Natural killer cell (primary cell): ENCODE results near the gene FOXN3. TPM values are rescaled to one million over a fixed set of nuclear protein-coding genes. Genes with fewer than 3 reads are reported as not detected.

Source experiments
- ATAC-seq, 3 donors: fragments of 150-1000 bp in 2 of 3; fragments of 200-7000 bp in 1 of 3; cut with Tn5 transposase; 1 replicate in 1 of 3; 2 replicates in 2 of 3; pipeline ENCODE4 v1.10.0; 2021; ENCODE audit warnings: mild to moderate bottlenecking in 2 of 3, moderate library complexity in 2 of 3
- DNase-seq, 2 donors: peaks; one replicate each; pipeline versions ENCODE4 v3.0.0 to v3.0.0-alpha.2; 2013 to 2021; ENCODE audit warnings: mixed read lengths in 1 of 2
- H3K27ac ChIP-seq: one replicate; pipeline ENCODE4 v1.5.1; 2013; ENCODE audit warnings: mild to moderate bottlenecking, low read length
- H3K27me3 ChIP-seq: one replicate; pipeline ENCODE4 v1.6.1; 2013; ENCODE audit warnings: low read length; ENCODE audit not compliant: control insufficient read depth, insufficient read depth
- H3K36me3 ChIP-seq: one replicate; pipeline ENCODE4 v1.6.1; 2013; ENCODE audit warnings: low read length; ENCODE audit not compliant: control insufficient read depth, insufficient read depth
- H3K4me1 ChIP-seq: one replicate; pipeline ENCODE4 v1.6.1; 2013; ENCODE audit warnings: low read length; ENCODE audit not compliant: control insufficient read depth, insufficient read depth
- H3K4me3 ChIP-seq: one replicate; pipeline ENCODE4 v1.5.1; 2013; ENCODE audit warnings: low read length
- H3K9me3 ChIP-seq: one replicate; pipeline ENCODE4 v1.6.1; 2013; ENCODE audit warnings: low read length; ENCODE audit not compliant: control insufficient read depth, insufficient read depth
- H3K27ac Mint-ChIP-seq, 2 donors: one replicate each; pipeline ENCODE4 v1.8.0; 2022; ENCODE audit warnings: mild to moderate bottlenecking in 2 of 2, mixed read lengths in 2 of 2, moderate library complexity in 1 of 2
- H3K27me3 Mint-ChIP-seq, 2 donors: one replicate each; pipeline ENCODE4 v1.8.0; 2022; ENCODE audit warnings: low read depth in 2 of 2, mixed read lengths in 2 of 2
- H3K36me3 Mint-ChIP-seq: one replicate; pipeline ENCODE4 v1.8.0; 2022; ENCODE audit warnings: mixed read lengths
- H3K4me1 Mint-ChIP-seq, 2 donors: one replicate each; pipeline ENCODE4 v1.8.0; 2022; ENCODE audit warnings: mixed read lengths in 2 of 2
- H3K4me3 Mint-ChIP-seq: one replicate; pipeline ENCODE4 v1.8.0; 2022; ENCODE audit warnings: mild to moderate bottlenecking, moderate library complexity, mixed read lengths
- H3K9me3 Mint-ChIP-seq, 2 donors: one replicate each; pipeline ENCODE4 v1.8.0; 2022; ENCODE audit warnings: mixed read lengths in 2 of 2
- WGBS: methylation state at CpG from one replicate; pipeline ENCODE4 v1.1.7; 2013; ENCODE audit warnings: missing lambda C conversion rate; ENCODE audit not compliant: insufficient coverage; 5-methylcytosine and 5-hydroxymethylcytosine counted together
- intact Hi-C: fragments of 100-400 bp; cut with micrococcal nuclease; formaldehyde crosslinking; loops from one replicate; pipeline ENCODE4 v1.14.2; 2022
- total RNA-seq, 4 donors: library from RNA; stranded (reverse); fragments of 120-200 nt in 1 of 4; gene quantifications; one replicate each; pipeline versions ENCODE4 v1.2.3 to v1.2.4, GENCODE V29; 2013 to 2022
- TF ChIP-seq, protein P1 (sequence below): fragments of 200-600 bp; IDR thresholded peaks from one replicate; pipeline ENCODE4 v1.8.0; 2022; ENCODE audit warnings: antibody characterized with exemption

Gene FOXN3
- total RNA-seq, 3 donors from 2014 or later (not counting 1 experiment from before 2014, with no cell fraction given) = 209 to 216 (median 209) TPM

DNA sequence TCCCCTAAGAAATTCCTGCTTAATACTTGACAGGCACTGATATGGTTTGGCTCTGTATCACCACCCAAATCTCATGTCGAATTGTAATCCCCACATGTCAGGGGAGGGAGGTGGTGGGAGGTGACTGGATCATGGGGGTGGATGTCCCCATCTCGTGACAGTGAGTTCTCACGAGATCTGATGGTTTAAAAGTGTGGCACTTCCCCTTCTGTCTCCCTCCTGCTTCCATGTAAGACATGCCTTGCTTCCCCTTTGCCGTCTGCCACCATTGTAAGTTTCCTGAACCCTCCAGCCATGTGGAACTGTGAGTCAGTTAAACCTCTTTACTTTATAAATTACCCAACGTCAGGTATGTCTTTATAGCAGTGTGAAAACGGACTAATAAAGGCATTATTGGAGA, 198.0 kb downstream of the FOXN3 start:
- Histone ChIP-seq H3K4me1 (peaks cover 11% of the 10 kb centered on the region), H3K4me3 (no peak overlapping the region), H3K27me3 (no peaks in the 10 kb centered on the region), H3K36me3 (peaks cover 5% of the 10 kb centered on the region), H3K9me3 (no peaks in the 10 kb centered on the region), H3K27ac (no peak overlapping the region)
- Mint-ChIP-seq H3K4me1 (peaks cover 43 to 45% of the 10 kb centered on the region in 2 donors), H3K27me3 (no peaks in the 10 kb centered on the region), H3K36me3 (no peaks in the 10 kb centered on the region), H3K27ac (peak overlapping the region in 1 of 2 donors; percentile 31), H3K9me3 (no peaks in the 10 kb centered on the region), H3K4me3 (no peak overlapping the region)
- intact Hi-C loops = no loop called here
- DNase-seq (no peak), ATAC-seq (no peak)
- TF ChIP-seq, protein P1, sequence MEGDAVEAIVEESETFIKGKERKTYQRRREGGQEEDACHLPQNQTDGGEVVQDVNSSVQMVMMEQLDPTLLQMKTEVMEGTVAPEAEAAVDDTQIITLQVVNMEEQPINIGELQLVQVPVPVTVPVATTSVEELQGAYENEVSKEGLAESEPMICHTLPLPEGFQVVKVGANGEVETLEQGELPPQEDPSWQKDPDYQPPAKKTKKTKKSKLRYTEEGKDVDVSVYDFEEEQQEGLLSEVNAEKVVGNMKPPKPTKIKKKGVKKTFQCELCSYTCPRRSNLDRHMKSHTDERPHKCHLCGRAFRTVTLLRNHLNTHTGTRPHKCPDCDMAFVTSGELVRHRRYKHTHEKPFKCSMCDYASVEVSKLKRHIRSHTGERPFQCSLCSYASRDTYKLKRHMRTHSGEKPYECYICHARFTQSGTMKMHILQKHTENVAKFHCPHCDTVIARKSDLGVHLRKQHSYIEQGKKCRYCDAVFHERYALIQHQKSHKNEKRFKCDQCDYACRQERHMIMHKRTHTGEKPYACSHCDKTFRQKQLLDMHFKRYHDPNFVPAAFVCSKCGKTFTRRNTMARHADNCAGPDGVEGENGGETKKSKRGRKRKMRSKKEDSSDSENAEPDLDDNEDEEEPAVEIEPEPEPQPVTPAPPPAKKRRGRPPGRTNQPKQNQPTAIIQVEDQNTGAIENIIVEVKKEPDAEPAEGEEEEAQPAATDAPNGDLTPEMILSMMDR = no peak
- 90% methylated on average over 5 of the region's 6 CpGs for whole genome bisulfite sequencing

DNA sequence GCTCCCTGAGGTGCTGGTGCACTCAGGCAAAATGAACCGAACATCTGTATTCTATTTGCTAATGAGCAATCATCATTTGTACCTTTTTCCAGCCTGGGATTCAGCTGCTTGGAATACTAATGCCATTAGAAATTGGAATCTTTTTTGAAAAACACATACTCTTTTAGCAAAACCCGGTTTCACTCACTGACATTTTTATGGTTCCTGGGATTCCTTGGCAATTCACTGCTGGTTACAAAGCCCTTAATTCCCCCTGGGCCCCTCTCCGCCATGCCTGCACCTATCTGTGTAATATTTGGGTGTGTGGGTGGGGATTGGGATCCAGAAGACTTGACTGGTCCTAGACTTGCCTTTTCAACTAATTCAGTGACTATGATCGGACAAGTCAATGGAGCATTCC, 199.1 kb downstream of the FOXN3 start:
- Mint-ChIP-seq H3K4me1 (peaks cover 42 to 49% of the 10 kb centered on the region in 2 donors), H3K27me3 (no peaks in the 10 kb centered on the region), H3K36me3 (no peaks in the 10 kb centered on the region), H3K9me3 (no peaks in the 10 kb centered on the region), H3K4me3 (no peak overlapping the region), H3K27ac (peak overlapping the region in 1 of 2 donors; percentile 31)
- WGBS = 99% methylated on average over 4 of the region's 4 CpGs
- no peaks in the 10 kb centered on the region for H3K9me3 ChIP-seq
- H3K4me1 ChIP-seq = peaks cover 11% of the 10 kb centered on the region
- no peak overlapping the region for H3K27ac ChIP-seq
- TF ChIP-seq, protein P1 = no peak
- DNase-seq (no peak), ATAC-seq (no peak)
- intact Hi-C loops = no loop called here
- H3K36me3 ChIP-seq = peaks cover 5% of the 10 kb centered on the region
- no peaks in the 10 kb centered on the region for H3K27me3 ChIP-seq
- no peak overlapping the region for H3K4me3 ChIP-seq

DNA sequence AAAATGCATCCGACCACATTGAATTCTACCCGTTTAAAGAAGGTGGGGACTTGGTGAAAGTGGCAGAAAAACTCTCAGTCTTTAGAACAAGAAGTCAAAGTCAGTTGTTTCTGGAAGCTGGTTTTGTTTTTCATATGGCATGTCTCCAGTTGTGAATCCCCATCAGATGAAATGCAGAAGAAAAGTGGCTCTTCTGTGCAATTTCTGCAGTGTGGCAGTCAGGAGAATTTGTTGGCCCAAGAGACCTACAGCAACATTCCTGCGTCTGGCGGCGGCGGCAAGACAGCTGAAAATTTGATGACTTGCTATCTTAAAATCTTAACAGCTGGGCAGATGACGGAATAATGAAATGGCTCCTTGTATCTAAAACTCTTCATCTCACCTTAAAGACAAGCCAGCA, 201.5 kb downstream of the FOXN3 start:
- DNase-seq = no peak
- intact Hi-C loops = no loop called here
- no peaks in the 10 kb centered on the region for H3K36me3 Mint-ChIP-seq
- H3K27me3 Mint-ChIP-seq = no peaks in the 10 kb centered on the region
- H3K27me3 ChIP-seq = no peaks in the 10 kb centered on the region
- H3K4me3 Mint-ChIP-seq = no peak overlapping the region
- H3K9me3 Mint-ChIP-seq = no peaks in the 10 kb centered on the region
- no peaks in the 10 kb centered on the region for H3K9me3 ChIP-seq
- TF ChIP-seq, protein P1 = no peak
- no peak for ATAC-seq
- peaks cover 42 to 59% of the 10 kb centered on the region in 2 donors for H3K4me1 Mint-ChIP-seq
- no peak overlapping the region for H3K27ac ChIP-seq
- H3K4me3 ChIP-seq = no peak overlapping the region
- H3K36me3 ChIP-seq = peaks cover 5% of the 10 kb centered on the region
- 93% methylated on average over 6 of the region's 7 CpGs for WGBS
- H3K4me1 ChIP-seq = peaks cover 3% of the 10 kb centered on the region
- H3K27ac Mint-ChIP-seq = no peak overlapping the region

DNA sequence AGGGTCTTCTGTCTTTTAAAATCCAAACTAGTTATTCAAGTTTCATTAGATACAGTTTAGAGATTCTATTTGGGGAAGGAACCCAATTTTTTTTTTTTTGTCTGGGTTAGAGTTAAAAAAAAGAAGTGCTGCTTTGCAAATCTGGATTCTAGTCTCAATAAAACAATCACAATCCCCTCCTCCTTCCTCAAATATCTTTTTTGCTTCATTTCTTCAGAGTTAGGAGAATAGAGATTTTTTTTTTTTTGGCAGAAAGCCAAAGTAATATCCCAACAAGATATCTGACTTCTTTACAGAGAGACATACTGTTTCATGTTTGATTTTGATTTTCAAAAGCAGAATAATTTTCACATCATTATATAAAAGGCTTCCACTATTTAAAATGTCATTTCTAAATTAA, 201.9 kb downstream of the FOXN3 start:
- H3K36me3 Mint-ChIP-seq = no peaks in the 10 kb centered on the region
- intact Hi-C loops = no loop called here
- H3K4me3 Mint-ChIP-seq = no peak overlapping the region
- H3K4me1 ChIP-seq = no peaks in the 10 kb centered on the region
- H3K4me1 Mint-ChIP-seq = peaks cover 37 to 59% of the 10 kb centered on the region in 2 donors
- peaks cover 5% of the 10 kb centered on the region for H3K36me3 ChIP-seq
- no peak overlapping the region for H3K27ac Mint-ChIP-seq
- H3K27ac ChIP-seq = no peak overlapping the region
- H3K27me3 ChIP-seq = no peaks in the 10 kb centered on the region
- H3K4me3 ChIP-seq = no peak overlapping the region
- TF ChIP-seq, protein P1 = no peak
- ATAC-seq (no peak), DNase-seq (no peak)
- no peaks in the 10 kb centered on the region for H3K9me3 ChIP-seq
- H3K9me3 Mint-ChIP-seq = no peaks in the 10 kb centered on the region
- H3K27me3 Mint-ChIP-seq = no peaks in the 10 kb centered on the region
